Stimulated activated naive B cell treated with anti-CD40 and anti-IgM and Interleukin-4, amounts not matched to agents 10 μg/mL and 1 μg/mL and 100 μg/mL, for 72 hours (primary cell): ENCODE results near the gene MAJIN.
"Not testable (repeated sequence)": the region's sequence is repeated elsewhere in the genome, so short reads cannot be mapped to it uniquely, and the experiment has no call there.

Source experiments
- ATAC-seq, 2 donors: fragments of 150-1000 bp; cut with Tn5 transposase; replicated peaks; 2 replicates each; pipeline ENCODE4 v1.10.0; 2021; ENCODE audit warnings: moderate library complexity in 1 of 2
- DNase-seq: peaks from one replicate; pipeline ENCODE4 v3.0.0; 2021
- H3K27ac Mint-ChIP-seq: one replicate; pipeline ENCODE4 v1.8.0; 2022; ENCODE audit warnings: mild to moderate bottlenecking, mixed read lengths
- H3K27me3 Mint-ChIP-seq, 2 donors: one replicate each; pipeline ENCODE4 v1.8.0; 2022; ENCODE audit warnings: mixed read lengths in 2 of 2
- H3K36me3 Mint-ChIP-seq, 2 donors: one replicate each; pipeline ENCODE4 v1.8.0; 2022; ENCODE audit warnings: mixed read lengths in 2 of 2, mild to moderate bottlenecking in 1 of 2
- H3K4me1 Mint-ChIP-seq, 2 donors: one replicate each; pipeline ENCODE4 v1.8.0; 2022; ENCODE audit warnings: mixed read lengths in 2 of 2, mild to moderate bottlenecking in 1 of 2
- H3K4me3 Mint-ChIP-seq, 2 donors: one replicate each; pipeline ENCODE4 v1.8.0; 2022; ENCODE audit warnings: mild to moderate bottlenecking in 2 of 2, mixed read lengths in 2 of 2, moderate library complexity in 1 of 2
- H3K9me3 Mint-ChIP-seq, 2 donors: one replicate each; pipeline ENCODE4 v1.8.0; 2022; ENCODE audit warnings: mixed read lengths in 2 of 2, mild to moderate bottlenecking in 1 of 2

Gene MAJIN

GRCh38 chr11:64971421-64972233, at the start of gene MAJIN:
Gene MAJIN, minus strand, starts transcription at chr11:64972108. Its CDS starts 12,703 bp downstream, at chr11:64959405.
- H3K36me3 Mint-ChIP-seq: no peaks in the 10 kb centered on the region
- H3K27ac Mint-ChIP-seq: peak within 1 kb of the TSS; percentile 65
- H3K9me3 Mint-ChIP-seq: no peaks in the 10 kb centered on the region
- peaks cover 13 to 24% of the 10 kb centered on the region in 2 donors for H3K4me1 Mint-ChIP-seq
- peak within 1 kb of the TSS; percentile 73 to 79 for H3K4me3 Mint-ChIP-seq
- no peaks in the 10 kb centered on the region for H3K27me3 Mint-ChIP-seq
- peak; percentile 80 for DNase-seq
- ATAC-seq: peak; percentile 71 to 83

GRCh38 chr11:65021509-65021908, 49.6 kb upstream of the MAJIN start:
- no peak for DNase-seq
- Mint-ChIP-seq H3K4me1 (peaks cover 8 to 15% of the 10 kb centered on the region in 2 donors), H3K36me3 (peaks cover 25 to 28% of the 10 kb centered on the region in 2 donors), H3K27me3 (no peaks in the 10 kb centered on the region), H3K9me3 (peaks cover 0 to 2% of the 10 kb centered on the region in 2 donors), H3K27ac (no peak overlapping the region), H3K4me3 (no peak overlapping the region)
- ATAC-seq: no peak

- H3K4me1 Mint-ChIP-seq: peaks cover 14 to 20% of the 10 kb centered on the region in 2 donors
- H3K9me3 Mint-ChIP-seq: peaks cover 0 to 2% of the 10 kb centered on the region in 2 donors
- H3K4me3 Mint-ChIP-seq: no peak overlapping the region
- DNase-seq: no peak
- H3K27ac Mint-ChIP-seq: no peak overlapping the region
- H3K27me3 Mint-ChIP-seq: no peaks in the 10 kb centered on the region
- ATAC-seq: no peak
- peaks cover 28 to 32% of the 10 kb centered on the region in 2 donors for H3K36me3 Mint-ChIP-seq
These were observed 49.1 kb upstream of the MAJIN start for GRCh38 chr11:65021003-65021402.

DNA sequence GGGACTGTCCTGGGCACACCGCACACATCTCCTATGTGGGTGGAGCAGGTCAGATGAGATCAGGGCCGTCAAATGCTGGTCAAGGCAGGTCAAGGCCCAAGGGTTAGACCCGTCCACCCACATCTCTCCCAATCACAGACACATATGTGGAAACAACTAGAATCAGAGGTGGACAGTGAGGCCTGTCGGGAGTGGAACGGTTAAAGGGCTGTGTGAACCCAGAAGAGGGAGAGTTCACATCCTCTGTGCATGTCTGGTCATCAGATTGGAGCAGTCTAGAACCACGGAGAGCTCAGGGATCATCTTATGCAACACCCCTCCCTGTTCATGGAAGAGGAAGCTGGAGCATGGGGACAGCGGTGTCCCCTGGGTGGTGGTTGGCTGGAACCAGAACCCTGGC, 47.9 kb upstream of the MAJIN start:
- no peaks in the 10 kb centered on the region for H3K27me3 Mint-ChIP-seq
- DNase-seq: no peak
- no peak overlapping the region for H3K4me3 Mint-ChIP-seq
- peaks cover 18 to 31% of the 10 kb centered on the region in 2 donors for H3K4me1 Mint-ChIP-seq
- peaks cover 0 to 2% of the 10 kb centered on the region in 2 donors for H3K9me3 Mint-ChIP-seq
- peaks cover 28 to 32% of the 10 kb centered on the region in 2 donors for H3K36me3 Mint-ChIP-seq
- ATAC-seq: no peak
- H3K27ac Mint-ChIP-seq: no peak overlapping the region

- ATAC-seq: no peak
- H3K4me1 Mint-ChIP-seq: peaks cover 24 to 39% of the 10 kb centered on the region in 2 donors
- H3K27me3 Mint-ChIP-seq: no peaks in the 10 kb centered on the region
- peaks cover 0 to 2% of the 10 kb centered on the region in 2 donors for H3K9me3 Mint-ChIP-seq
- H3K36me3 Mint-ChIP-seq: peaks cover 28 to 32% of the 10 kb centered on the region in 2 donors
- no peak overlapping the region for H3K4me3 Mint-ChIP-seq
- no peak overlapping the region for H3K27ac Mint-ChIP-seq
- no peak for DNase-seq
These were observed 46.0 kb upstream of the MAJIN start for GRCh38 chr11:65017937-65018336.

- Mint-ChIP-seq H3K27me3 (no peaks in the 10 kb centered on the region), H3K4me3 (peak overlapping the region in 1 of 2 donors; percentile 36), H3K9me3 (peaks cover 0 to 2% of the 10 kb centered on the region in 2 donors), H3K36me3 (peaks cover 21 to 29% of the 10 kb centered on the region in 2 donors), H3K27ac (peak overlapping the region; percentile 20), H3K4me1 (peaks cover 26 to 38% of the 10 kb centered on the region in 2 donors)
- no peak for ATAC-seq
- no peak for DNase-seq
These were observed 44.8 kb upstream of the MAJIN start for GRCh38 chr11:65016705-65017104.

GRCh38 chr11:65014726-65015227, 42.9 kb upstream of the MAJIN start:
- DNase-seq (no peak), ATAC-seq (no peak)
- H3K27me3 Mint-ChIP-seq: no peaks in the 10 kb centered on the region
- H3K9me3 Mint-ChIP-seq: peaks cover 0 to 2% of the 10 kb centered on the region in 2 donors
- H3K4me3 Mint-ChIP-seq: peak overlapping the region; percentile 88 to 94
- H3K27ac Mint-ChIP-seq: peak overlapping the region; percentile 97
- H3K36me3 Mint-ChIP-seq: peaks cover 16 to 22% of the 10 kb centered on the region in 2 donors
- peaks cover 26 to 38% of the 10 kb centered on the region in 2 donors for H3K4me1 Mint-ChIP-seq

DNA sequence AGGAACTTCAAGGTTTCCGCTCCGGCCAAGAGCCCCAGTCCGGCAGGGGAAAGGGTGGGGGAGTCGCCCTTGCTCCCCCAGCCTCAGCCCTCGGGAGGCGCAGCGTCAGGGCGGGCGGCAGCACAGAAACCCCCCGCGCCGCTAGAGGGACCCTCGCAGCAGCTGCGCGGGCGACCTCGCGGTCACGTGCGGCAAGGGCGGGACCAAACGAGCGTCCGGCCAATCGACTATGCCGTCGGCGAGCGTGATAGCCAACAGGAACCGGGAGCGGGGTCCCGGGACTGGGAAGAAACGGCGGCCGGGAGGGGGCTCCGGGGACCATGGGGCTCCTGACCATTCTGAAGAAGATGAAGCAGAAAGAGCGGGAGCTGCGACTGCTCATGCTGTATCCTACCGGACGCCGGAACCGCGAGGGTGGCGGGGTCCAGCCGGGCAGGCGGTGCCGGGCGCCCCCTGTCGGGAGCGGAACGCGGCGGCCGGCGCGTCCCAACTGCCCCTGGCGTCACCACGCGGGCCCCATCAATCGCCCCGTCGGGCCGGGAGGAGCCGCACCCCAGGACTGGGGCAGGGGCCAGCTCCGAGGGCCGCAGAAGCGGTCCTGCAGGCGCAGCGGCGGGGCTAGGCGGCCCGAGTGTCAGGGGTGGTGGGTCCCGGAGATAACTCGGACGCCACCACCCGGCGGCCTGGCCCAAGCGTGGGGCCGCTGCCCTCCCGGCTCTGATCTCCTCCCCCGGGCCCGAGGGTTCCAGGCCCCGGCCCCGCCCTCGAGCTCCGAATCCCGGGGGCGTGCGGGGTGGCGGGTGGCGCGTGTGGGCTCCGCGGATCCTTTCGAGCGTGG, 42.2 kb upstream of the MAJIN start, which contains the start of gene ARL2:
Gene ARL2 (plus strand): TSS at position 273 of the 838 bp plus-strand sequence. CDS start 48 bp downstream, at position 321.
- Mint-ChIP-seq H3K27ac (peak within 1 kb of the TSS; percentile 99), H3K36me3 (peaks cover 14 to 18% of the 10 kb centered on the region in 2 donors), H3K4me1 (peaks cover 26 to 38% of the 10 kb centered on the region in 2 donors), H3K9me3 (peaks cover 0 to 2% of the 10 kb centered on the region in 2 donors), H3K27me3 (no peaks in the 10 kb centered on the region), H3K4me3 (peak within 1 kb of the TSS; percentile 88 to 94)
- ATAC-seq: peak; percentile 78 to 81
- peak; percentile 89 for DNase-seq

GRCh38 chr11:65013130-65013887, 41.4 kb upstream of the MAJIN start:
- DNase-seq: peak; percentile 90
- ATAC-seq: peak; percentile 84 to 87

GRCh38 chr11:65008873-65009272, 37.0 kb upstream of the MAJIN start:
- H3K27ac Mint-ChIP-seq: no peak overlapping the region

More at GRCh38 chr11:65013130-65013887, 41.4 kb upstream of the MAJIN start:
- H3K36me3 Mint-ChIP-seq: peaks cover 12 to 15% of the 10 kb centered on the region in 2 donors
- peaks cover 0 to 2% of the 10 kb centered on the region in 2 donors for H3K9me3 Mint-ChIP-seq
- peak overlapping the region; percentile 99 for H3K27ac Mint-ChIP-seq
- H3K4me1 Mint-ChIP-seq: peaks cover 26 to 38% of the 10 kb centered on the region in 2 donors
- peak overlapping the region; percentile 88 to 94 for H3K4me3 Mint-ChIP-seq
- no peaks in the 10 kb centered on the region for H3K27me3 Mint-ChIP-seq

GRCh38 chr11:65008016-65008415, 36.1 kb upstream of the MAJIN start:
- H3K27me3 Mint-ChIP-seq: no peaks in the 10 kb centered on the region
- no peak overlapping the region for H3K27ac Mint-ChIP-seq
- H3K4me3 Mint-ChIP-seq: no peak overlapping the region
- no peak for ATAC-seq
- H3K4me1 Mint-ChIP-seq: peaks cover 3 to 5% of the 10 kb centered on the region in 2 donors
- no peaks in the 10 kb centered on the region for H3K36me3 Mint-ChIP-seq
- no peak for DNase-seq
- no peaks in the 10 kb centered on the region for H3K9me3 Mint-ChIP-seq

More at GRCh38 chr11:65008873-65009272, 37.0 kb upstream of the MAJIN start:
- H3K27me3 Mint-ChIP-seq: no peaks in the 10 kb centered on the region
- H3K4me3 Mint-ChIP-seq: no peak overlapping the region
- H3K36me3 Mint-ChIP-seq: no peaks in the 10 kb centered on the region
- ATAC-seq: no peak
- H3K4me1 Mint-ChIP-seq: peaks cover 8 to 10% of the 10 kb centered on the region in 2 donors
- no peaks in the 10 kb centered on the region for H3K9me3 Mint-ChIP-seq
- no peak for DNase-seq

DNA sequence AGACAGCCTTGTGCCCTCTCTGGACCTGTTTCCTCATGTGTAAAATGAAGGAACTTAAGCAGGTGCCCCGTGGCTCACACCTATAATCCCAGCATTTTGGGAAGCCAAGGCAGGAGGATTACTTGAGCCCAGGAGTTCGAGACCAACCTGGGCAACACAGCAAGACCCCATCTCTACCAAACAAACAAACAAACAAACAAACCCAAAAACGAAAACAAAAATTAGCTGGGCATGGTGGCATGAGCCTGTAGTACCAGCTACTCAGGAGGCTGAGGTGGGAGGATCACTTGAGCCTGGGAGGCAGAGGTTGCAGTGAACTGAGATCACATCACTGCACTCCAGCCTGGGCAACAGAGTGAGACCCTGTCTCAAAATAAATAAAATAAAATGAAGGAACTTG, 32.1 kb upstream of the MAJIN start:
- H3K27me3 Mint-ChIP-seq, H3K36me3 Mint-ChIP-seq, ATAC-seq: not testable (repeated sequence)

DNA sequence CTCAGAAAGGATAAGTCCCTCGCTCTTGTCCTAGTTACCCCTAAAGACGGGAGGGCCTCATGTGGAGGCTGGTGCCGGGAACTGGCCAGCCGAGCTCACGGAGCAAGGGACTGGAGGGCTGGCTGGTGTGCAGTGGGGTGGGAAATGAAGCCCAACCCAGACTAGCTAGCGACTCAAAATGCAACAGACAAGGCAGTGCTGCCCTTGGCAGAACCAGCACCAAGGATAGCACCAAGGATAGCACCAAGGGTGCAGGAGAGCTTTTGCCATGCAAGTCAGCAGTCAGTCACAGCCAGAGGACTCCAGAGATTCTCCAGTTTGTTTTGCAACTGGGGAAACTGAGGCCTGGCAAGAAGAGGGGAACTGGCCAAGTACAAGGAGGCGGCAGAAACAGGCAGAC, 31.4 kb upstream of the MAJIN start:
- no peaks in the 10 kb centered on the region for H3K27me3 Mint-ChIP-seq
- DNase-seq (no peak), ATAC-seq (no peak)
- no peaks in the 10 kb centered on the region for H3K36me3 Mint-ChIP-seq
- no peaks in the 10 kb centered on the region for H3K9me3 Mint-ChIP-seq
- no peak overlapping the region for H3K4me3 Mint-ChIP-seq
- peaks cover 7% of the 10 kb centered on the region in 2 donors for H3K4me1 Mint-ChIP-seq
- no peak overlapping the region for H3K27ac Mint-ChIP-seq

More for the DNA sequence above, 32.1 kb upstream of the MAJIN start:
- H3K4me3 Mint-ChIP-seq, H3K4me1 Mint-ChIP-seq, H3K27ac Mint-ChIP-seq, H3K9me3 Mint-ChIP-seq, DNase-seq: not testable (repeated sequence)
